SIG-M5 (cell line): ENCODE results near the gene CLEC16A.

Experiments
- DNase-seq: peaks from one replicate; lab custom pipeline; 2025; lab: John Stamatoyannopoulos, UW

The CLEC16A gene

DNA sequence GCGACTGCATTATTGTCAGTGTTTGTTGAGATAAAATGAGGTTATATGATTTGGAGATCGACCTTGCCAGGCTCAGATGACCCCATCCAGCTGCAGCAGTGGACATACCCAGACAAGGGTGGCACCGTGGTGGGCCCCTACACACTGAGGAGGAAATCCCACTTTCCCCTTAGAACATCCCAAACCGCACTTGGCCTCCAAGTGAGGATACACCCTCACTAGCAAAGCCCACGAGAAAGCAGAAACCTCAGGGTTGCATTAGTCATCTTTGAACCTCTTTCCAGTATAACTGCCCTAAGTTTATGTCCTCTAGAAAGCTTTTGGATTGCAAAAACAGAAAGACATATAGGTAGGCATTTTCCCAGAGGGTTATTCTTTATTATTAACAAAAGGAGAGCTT lies 101.5 kb downstream of the CLEC16A start:
- no peak for DNase-seq

DNA sequence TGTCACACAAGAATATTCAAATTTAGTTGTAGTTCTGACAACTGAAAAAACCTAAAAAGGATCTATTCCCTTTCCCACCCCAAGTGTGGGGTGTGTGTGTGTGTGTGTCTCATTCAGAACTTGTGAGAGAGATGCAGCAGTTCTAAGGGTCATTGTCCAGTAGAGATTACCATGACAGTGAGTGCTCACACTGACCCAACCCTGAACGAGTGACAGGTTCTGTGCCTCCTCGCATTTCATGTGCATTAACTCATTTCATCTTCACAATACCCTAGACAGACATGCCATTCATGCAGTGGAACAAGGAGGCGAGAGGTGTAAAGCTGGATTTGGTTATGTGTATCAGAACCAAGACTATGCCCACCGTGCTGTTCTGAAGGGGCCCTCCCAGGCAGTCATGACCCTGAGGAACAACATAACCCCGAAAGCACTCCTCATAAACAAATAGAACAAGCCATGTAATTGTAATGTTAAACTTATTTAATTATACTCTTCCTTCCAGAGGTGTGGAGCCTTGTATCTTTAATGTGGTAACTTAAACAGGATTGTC lies 102.1 kb downstream of the CLEC16A start:
- no peak for DNase-seq

DNA sequence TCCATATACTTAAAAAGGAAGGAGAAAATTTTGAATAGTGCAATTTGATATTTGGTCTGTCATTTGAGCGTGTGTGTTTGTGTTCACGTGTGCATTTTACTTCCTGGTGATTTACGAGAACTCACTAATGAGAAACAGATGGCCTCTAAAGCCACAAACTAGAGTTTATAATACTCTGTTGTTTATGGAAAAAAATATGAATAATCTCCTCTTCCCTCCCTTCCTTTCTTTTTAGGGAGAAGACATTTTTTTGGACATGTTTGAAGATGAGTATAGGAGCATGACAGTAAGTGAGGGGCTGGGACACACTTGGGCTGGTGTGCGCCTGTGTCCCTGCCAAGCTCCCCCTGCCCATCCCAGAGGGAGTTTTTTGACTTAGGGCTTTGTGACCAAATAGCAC lies 102.7 kb downstream of the CLEC16A start:
- DNase-seq = no peak

DNA sequence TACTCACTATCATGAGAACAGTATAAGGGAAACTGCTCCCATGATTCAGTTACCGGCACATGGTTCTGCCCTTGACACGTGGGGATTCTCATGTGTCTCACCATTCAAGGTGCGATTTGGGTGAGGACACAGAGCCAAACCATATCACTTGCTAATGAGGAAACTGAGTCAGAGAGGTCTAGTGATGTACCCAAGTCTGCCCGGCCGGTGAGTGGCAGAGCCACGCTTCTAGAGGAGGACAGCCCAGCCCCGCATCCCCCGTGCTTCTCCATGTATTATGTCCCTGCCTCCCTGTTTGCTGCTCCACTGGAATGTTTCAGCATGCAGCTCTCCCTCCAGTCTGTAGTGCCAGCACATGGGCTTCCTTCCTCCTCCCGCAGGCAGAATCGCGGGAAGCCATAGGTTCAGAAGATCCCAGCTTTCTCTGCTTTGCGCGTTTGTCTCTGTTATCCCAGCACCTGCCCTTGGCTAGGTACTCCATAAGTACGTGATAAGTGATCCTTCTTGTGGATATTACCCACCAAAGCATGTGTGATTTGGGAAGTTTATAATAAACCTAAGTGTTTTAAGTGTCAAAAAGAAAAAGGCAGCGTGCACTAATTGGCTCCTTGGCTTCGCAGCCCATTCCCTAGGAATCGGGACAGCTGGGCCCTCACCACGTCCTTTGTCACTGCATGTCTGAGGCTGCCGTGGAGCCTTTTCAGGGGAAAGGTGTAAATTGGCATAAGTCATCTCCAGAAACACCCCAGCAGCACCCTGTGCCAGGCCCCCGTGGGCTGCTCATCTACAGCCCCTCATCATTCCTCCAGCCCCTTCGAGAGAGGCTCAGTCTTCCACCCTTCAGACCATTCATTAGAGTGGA lies 103.8 kb downstream of the CLEC16A start:
- no peak for DNase-seq

DNA sequence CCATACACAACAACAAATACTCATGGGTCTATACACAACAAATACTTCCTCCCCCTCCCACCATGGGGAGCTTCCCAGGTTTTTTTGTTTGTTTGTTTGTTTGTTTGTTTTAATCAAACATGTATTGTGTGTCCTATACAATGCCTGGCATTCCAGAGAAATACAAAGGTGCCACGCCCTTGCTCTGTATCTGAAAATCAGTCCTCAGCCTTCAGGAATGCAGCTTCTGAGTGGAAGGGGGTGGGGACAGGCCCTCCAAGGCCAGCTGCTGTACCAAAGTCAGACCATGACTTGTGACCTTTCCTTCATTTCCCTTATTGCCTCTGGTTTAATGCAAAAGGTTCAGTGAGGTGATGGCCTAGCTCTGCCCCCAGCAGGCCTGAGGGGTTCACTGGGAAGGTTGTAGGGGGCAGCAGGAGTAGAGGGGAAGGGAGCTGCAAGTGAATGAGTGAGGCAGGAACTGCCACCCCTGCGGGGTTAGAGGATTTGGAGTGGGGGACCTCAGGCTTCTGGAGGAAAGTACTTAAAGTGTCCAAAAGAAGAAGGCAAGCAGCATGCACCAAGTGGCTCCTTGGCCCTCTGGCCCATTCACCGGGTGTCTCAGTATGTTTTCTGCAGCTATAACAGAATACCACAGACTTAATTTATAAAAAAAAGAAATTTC lies 105.2 kb downstream of the CLEC16A start:
- DNase-seq = no peak

DNA sequence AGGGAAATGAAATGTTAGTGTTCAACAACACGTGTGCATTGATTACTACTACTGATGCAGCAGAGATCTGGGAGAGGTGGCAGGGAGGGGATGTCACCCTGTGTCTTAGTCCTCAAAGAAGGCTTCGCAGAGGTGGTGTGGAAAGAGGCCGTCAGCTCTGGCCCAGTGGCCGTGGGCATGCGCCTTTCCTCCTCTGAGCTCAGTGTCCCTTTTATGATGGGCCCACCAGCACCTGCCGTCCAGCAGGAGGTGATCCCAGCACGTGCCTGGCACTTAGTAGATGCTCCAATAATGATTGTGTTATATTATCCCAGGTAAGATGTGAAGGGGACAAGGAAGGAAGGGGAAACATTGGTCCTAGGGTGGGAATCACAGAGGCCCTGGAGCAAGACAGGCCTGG lies 106.2 kb downstream of the CLEC16A start:
- DNase-seq = no peak

DNA sequence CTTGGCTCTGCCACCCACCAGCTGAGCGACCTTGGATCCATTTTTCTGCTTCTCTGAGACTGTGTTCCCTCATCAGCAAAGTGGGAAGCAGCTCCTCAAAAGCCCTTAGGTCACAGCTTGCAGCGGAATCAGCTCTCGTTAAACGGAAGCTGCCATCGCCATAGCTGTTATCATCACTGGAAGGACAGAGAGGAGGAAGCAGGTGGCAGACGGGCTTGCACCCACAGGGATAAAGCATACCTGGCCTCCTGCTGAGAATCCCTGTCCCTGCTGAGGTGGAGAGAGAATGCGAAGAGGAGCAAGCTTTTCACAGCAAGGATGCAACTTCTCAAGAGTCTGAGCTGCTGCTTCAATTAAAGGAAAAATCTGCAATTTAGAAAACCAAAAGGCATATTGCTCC lies 106.6 kb downstream of the CLEC16A start:
- no peak for DNase-seq

DNA sequence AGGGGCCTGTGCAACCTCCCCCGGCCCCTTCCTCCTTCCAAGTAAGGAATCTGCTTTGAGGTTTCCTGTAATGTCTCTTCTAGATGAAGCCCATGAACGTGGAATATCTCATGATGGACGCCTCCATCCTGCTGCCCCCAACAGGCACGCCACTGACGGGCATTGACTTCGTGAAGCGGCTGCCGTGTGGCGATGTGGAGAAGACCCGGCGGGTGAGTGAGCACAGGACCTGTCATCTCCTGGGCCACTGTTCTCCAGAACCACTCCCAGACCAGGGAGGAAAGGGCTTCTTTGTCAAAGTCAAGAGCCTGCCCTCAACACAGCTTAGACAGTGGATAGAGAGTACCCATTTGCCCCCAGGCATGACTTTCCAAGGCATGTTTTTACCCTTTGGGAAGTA lies 107.1 kb downstream of the CLEC16A start:
- no peak for DNase-seq

DNA sequence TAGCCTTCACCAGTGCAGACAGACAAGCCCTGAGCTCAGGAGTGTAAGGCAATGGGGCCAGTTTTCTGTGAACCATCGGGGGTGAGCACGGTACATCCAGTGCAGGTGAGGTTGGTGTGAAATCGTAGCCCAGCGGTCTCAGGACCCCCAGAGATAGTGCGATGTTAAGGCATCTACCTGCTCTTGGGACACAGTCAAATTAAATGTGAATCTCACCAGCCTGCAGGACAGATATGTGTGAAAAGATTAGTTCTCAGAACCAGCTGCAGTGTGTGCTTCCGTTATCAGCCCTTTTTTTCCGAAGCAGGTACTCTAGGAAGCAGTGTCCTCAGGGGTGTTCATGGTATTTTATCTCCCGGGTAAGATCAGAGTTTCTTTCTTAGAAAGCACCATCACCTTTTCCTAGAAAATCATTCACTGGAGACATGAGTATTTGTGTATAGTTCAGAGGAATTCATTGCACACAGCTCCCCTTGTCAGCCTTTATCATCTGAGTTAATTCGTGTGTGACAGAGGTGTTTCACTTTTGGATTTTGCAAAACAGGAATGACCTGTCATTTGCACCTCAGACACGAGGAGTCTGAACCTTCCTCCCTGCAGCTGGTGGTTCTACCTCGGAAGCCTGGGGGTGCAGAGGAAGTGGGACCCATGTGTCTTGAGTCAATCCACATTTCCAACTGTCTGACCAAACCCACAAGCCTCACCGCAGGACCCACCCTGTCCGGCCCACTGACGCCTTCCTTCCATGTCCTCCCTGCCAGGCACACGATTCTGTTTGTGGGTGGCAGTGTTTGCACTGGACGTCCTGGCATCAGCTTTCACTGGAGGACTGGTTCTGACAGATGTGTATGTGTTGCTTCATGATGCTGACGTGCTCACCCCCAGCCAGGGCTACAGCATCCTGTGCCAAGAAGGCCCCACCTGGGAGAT lies 107.8 kb downstream of the CLEC16A start:
- DNase-seq = no peak

DNA sequence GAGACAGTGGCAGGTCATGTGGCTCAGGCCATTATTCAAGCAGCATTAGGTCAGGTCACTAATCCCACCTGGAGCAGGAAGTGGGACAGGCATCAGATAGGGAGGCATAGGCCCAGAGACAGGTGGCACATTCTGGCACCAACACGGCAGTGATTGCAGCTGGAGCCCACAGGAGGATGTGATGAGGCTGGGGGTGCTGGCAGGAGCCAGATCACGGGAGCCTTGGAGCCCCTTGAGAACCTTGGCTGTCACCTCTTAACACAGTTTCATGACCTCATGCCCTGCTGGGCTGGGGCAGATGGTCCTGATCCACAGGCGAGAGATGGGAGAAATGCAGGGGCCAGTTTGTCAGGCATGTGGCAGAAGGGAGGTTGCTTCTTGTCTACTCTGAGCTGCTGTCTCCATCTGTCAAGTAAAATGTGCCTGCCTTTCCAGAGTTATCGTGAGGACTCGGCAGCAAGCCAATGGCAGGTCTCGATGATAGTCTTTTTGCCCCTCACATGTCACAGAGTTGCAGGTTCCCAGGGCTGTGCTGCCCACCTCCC lies 109.6 kb downstream of the CLEC16A start:
- no peak for DNase-seq

DNA sequence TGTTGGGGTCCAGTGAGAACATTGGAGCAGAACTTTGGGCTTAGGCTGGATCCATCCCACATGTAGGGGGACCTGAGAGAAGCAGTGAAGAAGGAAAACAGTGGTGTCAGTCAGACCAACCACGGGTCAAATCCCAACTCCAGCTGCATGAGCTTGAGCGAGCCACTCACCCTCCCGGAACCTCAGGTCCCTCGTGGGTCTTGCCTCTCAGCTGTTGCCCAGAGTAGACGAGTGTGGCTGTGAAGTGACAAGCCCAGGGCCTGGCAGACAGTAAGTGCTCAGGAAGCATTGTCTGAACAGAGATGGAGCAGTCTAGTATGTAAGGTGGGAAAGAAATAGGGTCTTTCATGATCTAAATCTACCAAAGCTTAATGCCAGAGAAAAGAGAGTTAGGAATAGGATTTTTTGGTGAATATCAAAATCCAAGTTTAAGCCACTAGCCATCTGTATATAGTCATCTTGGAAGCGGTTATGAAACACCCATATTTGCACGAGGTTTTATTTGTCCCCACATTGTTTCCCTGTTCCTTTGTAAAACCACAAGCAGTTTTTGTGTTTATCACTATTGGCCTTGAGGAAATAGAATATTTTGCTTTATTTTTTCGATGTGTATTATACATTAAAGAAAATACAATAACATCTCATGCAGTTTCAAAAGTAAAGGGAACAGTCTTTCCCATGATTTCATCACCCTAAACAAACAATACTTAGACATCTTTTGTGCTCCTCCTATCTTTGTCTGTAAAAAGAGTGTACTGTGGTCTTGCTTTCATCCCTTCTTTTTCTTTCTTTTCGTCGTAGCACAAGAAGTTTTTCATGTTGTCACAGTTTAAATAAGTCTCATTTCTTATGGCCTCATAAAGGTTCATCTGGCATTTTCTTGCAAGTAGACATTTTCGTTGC lies 112.0 kb downstream of the CLEC16A start:
- no peak for DNase-seq

DNA sequence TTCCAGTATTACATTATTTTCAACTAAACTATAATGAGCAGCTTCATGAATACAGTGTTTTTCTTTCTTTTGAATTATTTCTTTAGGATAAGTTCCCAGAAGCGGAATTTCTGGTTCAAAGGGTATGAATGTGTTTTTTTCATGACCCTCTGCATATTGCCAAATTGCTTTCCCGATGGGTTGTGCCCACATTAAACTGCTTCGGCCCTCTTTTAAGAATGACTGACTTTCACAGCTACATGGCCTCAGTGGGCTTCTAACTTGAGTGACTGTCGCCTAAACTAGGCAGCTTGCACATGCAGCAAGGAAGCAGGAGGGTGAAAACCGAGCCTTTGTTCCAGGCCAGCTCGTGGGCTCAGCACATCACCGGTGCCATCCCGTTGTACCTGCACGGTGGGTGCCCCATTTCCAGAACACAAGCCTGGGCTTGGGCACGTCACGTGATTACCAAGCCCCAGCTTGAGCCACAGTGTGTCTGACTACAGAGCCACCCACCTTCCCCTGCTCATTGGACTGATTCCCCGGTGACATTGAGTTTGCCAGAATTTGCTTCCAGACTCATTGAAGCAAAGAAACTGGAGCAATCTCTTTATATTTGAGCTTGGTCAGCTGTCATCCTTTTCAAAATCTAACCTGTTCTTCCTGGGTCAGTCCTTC lies 112.8 kb downstream of the CLEC16A start:
- DNase-seq = no peak

DNA sequence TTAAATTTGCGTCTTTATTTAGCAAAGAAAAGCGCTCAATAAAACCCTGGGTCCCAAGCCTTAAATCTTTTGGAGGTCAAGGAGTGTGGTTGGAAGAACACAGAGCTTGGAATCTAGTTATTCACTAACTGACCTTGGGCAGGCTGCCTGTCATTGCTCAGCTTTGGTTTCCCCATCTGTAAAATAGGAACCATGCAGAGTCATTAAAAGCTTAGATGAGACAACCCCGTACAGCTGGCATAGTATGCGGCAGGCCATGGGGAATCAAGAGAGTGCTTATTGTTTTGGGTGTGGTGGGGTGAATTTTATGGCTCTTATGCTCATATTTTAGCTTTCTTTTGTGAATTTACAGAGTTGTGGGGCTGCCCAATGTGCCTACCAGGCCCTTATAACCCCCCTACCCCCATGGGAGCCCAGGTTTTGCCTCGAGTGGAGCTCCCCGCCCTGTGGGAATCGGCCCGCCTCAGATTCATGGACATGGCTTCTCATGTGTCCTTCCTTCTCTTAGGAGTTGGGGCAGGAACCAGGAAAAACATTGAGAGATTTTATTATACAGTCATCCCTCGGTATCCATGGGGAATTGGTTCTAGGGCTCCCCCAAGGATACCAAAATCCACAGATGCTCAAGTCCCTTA lies 113.5 kb downstream of the CLEC16A start:
- DNase-seq = no peak

DNA sequence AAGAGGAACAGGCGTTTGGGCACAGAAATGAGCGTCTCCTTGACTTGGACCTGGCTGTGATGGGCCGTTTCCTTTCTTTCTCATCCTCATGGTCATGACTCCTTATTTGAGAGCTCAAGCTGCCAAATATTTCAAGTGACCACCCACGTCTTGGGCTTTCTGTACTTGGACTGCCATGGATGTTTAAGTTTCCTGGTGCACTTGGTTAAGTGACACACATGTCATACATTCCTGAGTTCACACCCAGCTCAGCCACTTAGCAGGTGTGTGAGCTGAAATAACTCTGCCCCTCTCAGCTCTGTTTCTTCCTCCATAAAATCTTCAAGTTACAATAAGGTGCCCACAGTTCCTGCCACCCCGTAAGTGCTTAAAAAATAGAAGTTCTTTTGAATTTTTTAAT lies 114.5 kb downstream of the CLEC16A start:
- no peak for DNase-seq

DNA sequence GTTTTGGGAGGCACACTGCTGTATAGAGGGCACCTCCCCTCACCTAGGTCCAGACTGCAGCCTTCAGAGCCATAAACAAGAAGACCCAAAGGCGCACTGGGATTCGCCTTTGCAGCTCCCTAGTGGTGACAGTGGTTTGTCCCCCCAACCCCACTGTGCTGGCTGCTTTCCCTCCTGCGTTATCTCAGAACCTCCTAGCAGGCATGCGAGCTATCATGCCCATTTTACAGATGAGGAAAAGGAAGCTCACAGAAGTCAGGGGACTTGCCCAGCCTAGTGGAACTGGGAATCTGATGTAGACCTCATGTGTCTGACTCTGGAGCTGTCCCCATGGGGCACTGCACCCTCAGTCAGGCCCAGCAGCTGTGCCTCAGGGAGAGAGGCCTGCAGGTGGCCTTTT lies 115.2 kb downstream of the CLEC16A start:
- DNase-seq = no peak

DNA sequence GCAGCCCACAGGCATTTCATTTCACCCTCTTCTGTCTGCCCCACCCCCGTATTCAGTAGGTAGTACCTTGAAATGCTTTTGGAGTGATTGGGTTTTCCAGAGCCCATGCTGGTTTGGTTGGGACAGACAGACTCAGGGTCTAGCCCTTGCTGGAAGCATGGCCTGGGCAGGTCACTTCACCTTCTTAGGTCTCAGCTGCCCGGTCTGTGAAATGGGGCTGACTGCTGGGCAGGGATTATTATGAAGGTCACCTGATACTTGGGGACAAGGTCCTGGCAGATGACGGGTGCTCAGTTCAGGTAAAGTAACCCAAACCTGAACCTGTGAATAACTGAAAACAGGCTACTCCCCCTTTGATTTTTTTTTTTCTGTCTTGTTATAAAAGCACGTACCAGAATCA lies 116.0 kb downstream of the CLEC16A start:
- DNase-seq = no peak

DNA sequence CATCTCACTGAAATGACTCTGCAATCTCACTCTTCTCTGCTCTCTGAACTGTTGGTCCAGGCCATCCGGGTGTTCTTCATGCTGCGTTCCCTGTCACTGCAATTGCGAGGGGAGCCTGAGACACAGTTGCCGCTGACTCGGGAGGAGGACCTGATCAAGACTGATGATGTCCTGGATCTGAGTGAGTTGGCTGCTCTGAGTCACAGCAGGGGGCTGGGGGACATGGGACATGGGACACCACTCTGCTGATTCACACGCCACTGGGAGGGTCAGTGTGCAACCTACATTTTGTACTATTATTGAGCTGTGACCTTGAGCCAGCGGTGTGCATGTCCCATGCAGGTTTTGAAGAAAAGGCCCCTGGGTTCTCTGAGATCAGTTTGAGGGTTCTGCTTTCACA lies 116.5 kb downstream of the CLEC16A start:
- DNase-seq = no peak

DNA sequence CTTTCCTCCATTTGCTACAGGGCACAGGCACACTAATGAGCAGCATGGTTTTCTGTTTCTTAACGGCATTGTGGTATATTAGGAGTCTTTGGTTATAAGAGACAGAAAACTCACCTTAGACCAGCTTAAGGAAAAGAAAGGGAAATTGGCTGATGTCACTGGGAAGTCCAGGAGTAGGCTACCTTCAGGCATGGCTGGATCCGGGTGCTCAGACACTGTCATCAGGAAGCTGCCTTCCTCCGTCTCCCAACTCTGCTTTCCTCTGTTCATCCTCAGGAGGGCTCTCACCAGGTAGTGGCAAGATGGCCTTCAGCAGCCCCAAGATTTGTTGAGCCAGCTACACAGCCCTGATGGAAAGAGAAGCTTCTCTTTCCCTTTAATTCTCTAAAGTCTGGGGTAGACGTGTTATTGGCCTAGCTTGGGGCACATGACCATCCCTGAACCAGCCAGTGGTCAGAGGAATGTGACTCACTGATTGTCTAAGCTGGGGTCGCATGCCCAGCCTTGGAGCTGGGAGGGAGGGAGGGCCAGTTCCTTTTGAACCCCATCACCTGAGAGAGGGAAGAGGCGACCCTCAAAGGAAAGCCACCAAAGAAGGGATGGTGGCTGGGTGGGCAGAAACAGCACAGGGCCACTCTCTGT lies 117.4 kb downstream of the CLEC16A start:
- DNase-seq = no peak

DNA sequence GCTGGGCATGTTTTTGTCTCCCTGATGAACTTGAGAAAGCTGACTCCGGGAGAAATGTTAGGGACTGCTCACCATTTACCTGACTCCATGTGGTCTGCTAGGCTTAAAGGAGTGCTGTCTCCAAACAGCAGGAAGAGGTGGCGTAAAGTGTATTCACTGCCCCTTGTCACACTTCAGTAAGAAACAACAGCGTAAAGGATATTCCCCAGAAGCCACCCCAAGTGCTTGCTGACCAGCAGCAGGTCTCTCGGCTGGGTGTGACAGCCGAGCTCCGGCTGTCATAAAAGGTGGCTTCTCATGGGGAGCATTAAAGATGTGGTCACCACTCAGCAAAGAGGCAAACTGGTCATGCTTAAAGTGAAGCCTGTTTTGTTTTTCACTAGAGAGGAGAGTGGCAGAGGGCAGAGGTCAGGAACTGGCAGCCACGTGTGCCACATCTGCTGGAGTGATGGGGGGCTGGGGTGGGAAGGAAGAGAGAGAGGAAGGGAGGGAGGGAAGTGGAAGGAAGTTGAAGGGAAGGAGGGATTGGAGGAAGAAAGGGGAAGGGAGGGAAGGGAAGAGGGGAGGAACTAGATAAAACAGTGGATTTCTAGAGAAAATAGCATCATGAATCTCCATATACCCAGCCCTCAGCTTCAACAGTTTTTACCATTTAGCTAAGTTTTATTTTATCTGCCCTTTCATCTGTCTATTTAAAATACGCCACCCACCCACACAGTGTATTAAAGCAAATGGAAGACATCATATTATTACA lies 119.3 kb downstream of the CLEC16A start:
- no peak for DNase-seq
